Thoracic aorta (tissue), 2 donors: Measurements from ENCODE around the gene SMIM21. TPM values are rescaled to one million over a fixed set of nuclear protein-coding genes. Genes with fewer than 3 reads are reported as not detected.

Experiments used
- ATAC-seq: fragments of 150-250 bp; one replicate; pipeline ENCODE4 v1.8.0; 2017; ENCODE audit warnings: low read depth; ENCODE audit not compliant: insufficient number of reproducible peaks, low FRiP score
- DNase-seq: peaks from one replicate; pipeline ENCODE4 v3.0.0-alpha.2; 2020; ENCODE audit warnings: low spot score
- H3K27ac ChIP-seq, 2 donors: fragments of 200-600 bp; sonication (generic); 1 replicate in 1 of 2; 2 replicates in 1 of 2; pipeline ENCODE4 v1.5.1; 2016; ENCODE audit warnings: mild to moderate bottlenecking in 2 of 2, moderate library complexity in 2 of 2
- H3K27me3 ChIP-seq: fragments of 200-600 bp; sonication (generic); replicated peaks from 2 replicates; pipeline ENCODE4 v1.6.0; 2016; ENCODE audit warnings: mild to moderate bottlenecking; ENCODE audit not compliant: insufficient read depth
- H3K36me3 ChIP-seq: fragments of 200-600 bp; sonication (generic); one replicate; pipeline ENCODE4 v1.5.1; 2016
- H3K4me1 ChIP-seq, 2 donors: fragments of 200-600 bp; sonication (generic); 1 replicate in 1 of 2; 2 replicates in 1 of 2; pipeline versions ENCODE4 v1.5.1 to v1.6.0; 2016; ENCODE audit warnings: low read depth in 2 of 2, mild to moderate bottlenecking in 1 of 2; ENCODE audit not compliant: control insufficient read depth in 1 of 2
- H3K4me3 ChIP-seq: fragments of 200-600 bp; sonication (generic); 2 replicates; pipeline ENCODE4 v1.5.1; 2016; ENCODE audit warnings: mild to moderate bottlenecking
- H3K9me3 ChIP-seq: fragments of 200-600 bp; sonication (generic); 2 replicates; pipeline ENCODE4 v1.5.1; 2016
- total RNA-seq, 2 donors: library from RNA; depleted of rRNA; stranded (reverse); fragments of >200 nt; gene quantifications; one replicate each; pipeline versions ENCODE4 v1.1.0 to v1.2.3, GENCODE V29; 2016
- TF ChIP-seq, protein P1 (sequence below): fragments of 200-600 bp; sonication (generic); IDR thresholded peaks from one replicate; pipeline ENCODE4 v1.5.1; 2019; ENCODE audit warnings: antibody characterized with exemption

The SMIM21 gene
- total RNA-seq, 2 donors from 2014 or later = not detected

DNA sequence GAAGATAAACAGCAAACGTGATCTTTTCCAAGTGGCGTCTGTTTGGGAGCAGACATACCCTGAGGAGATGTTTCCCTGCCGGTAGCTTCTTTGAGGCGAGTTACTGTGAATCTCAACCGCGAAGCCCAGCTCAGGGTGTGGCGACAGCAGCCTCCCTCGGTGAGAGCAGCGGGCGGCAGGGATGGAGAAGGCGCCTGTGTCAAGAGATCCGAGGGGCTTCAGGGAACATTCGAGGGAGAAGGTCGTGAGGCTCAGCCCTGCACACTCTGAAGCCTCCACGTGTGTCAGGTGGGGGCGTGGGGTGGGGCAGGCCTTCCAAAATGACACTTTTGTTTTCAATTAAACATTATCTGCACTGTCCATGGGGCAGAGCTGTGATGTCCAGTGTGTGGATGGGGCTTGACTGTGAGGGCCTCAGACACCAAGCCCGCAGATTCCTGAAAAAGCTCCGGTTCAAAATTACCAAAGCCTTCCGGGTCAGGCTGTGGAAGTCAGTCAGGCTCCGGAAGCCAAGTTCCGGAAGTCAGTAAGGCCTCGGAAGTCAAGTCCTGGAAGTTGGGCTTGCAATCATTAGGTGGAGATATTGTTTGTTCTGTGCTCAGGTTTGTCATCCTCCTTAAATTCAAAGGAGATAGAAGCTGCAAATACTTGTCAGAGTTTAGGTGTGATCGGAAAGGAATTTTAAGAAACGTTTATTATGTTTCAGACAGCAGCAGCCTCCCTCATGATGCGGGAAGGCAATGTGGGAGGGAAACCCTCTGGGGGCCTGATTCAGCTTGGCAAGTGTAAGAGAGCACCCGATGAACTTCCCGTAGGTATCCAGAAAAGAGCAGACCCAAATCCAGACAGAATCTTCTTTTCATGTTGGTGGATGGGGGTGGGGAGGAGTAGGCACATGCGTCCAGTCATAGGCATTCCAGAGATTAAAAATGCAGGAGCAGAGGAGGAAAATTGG, 20.7 kb downstream of the SMIM21 start:
- peak overlapping the region; percentile 21 for H3K4me3 ChIP-seq
- ATAC-seq = no peak

DNA sequence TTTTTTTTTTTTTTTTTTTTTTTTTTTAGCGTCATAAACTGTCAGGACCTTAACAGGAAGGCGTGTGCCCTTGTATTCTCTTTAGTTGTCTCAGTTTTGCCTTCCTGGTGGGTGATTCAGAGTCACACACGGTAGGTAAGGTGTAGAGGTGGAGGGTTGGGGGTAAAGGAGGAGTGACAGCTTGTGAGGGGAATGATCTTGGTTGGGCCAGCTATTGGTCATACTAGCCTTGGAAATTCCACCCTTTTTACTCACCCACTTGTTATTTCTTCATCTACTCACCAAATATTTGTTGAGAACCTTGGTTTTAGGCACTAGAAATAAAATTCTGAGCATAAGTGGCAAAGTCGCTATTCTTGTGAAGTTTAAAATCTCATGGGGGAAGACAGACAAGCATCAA, 22.2 kb downstream of the SMIM21 start:
- TF ChIP-seq, protein P1, sequence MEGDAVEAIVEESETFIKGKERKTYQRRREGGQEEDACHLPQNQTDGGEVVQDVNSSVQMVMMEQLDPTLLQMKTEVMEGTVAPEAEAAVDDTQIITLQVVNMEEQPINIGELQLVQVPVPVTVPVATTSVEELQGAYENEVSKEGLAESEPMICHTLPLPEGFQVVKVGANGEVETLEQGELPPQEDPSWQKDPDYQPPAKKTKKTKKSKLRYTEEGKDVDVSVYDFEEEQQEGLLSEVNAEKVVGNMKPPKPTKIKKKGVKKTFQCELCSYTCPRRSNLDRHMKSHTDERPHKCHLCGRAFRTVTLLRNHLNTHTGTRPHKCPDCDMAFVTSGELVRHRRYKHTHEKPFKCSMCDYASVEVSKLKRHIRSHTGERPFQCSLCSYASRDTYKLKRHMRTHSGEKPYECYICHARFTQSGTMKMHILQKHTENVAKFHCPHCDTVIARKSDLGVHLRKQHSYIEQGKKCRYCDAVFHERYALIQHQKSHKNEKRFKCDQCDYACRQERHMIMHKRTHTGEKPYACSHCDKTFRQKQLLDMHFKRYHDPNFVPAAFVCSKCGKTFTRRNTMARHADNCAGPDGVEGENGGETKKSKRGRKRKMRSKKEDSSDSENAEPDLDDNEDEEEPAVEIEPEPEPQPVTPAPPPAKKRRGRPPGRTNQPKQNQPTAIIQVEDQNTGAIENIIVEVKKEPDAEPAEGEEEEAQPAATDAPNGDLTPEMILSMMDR = no peak
- H3K4me3 ChIP-seq = no peak overlapping the region
- no peak for DNase-seq
- H3K36me3 ChIP-seq = no peaks in the 10 kb centered on the region
- H3K4me1 ChIP-seq = peaks cover 0 to 8% of the 10 kb centered on the region in 2 donors
- no peak overlapping the region for H3K27ac ChIP-seq
- no peaks in the 10 kb centered on the region for H3K9me3 ChIP-seq
- H3K27me3 ChIP-seq = no peaks in the 10 kb centered on the region
- ATAC-seq = no peak

More for the DNA sequence above, 20.7 kb downstream of the SMIM21 start:
- no peaks in the 10 kb centered on the region for H3K27me3 ChIP-seq
- TF ChIP-seq, protein P1 = no peak
- H3K36me3 ChIP-seq = no peaks in the 10 kb centered on the region
- no peak for DNase-seq
- H3K9me3 ChIP-seq = no peaks in the 10 kb centered on the region
- peaks cover 0 to 8% of the 10 kb centered on the region in 2 donors for H3K4me1 ChIP-seq
- H3K27ac ChIP-seq = no peak overlapping the region

DNA sequence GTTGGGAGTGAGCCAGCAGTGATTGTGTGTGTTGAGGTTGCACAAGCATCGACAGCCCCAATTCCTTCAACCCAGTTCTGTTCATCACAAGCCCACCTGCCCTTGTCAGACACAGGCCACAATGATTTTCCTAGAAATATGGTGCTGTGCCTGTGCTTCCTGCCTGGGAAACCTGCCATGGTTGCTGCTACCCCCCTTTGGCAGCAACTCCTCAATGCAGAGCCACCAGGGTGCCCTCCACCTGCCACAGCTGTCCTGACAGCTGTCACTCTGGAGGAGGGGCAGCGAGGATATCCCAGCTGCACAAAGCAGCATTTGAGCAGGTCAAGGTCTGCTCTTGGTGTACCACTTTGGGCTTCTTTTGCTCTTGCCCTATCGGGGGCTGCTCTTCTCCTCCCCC, 27.1 kb downstream of the SMIM21 start:
- TF ChIP-seq, protein P1 = no peak
- H3K27ac ChIP-seq = no peak overlapping the region
- no peaks in the 10 kb centered on the region for H3K36me3 ChIP-seq
- H3K27me3 ChIP-seq = no peaks in the 10 kb centered on the region
- no peaks in the 10 kb centered on the region for H3K9me3 ChIP-seq
- no peak overlapping the region for H3K4me3 ChIP-seq
- DNase-seq (no peak), ATAC-seq (no peak)
- H3K4me1 ChIP-seq = no peaks in the 10 kb centered on the region

GRCh38 chr18:75395137-75395536, 32.4 kb downstream of the SMIM21 start:
- Histone ChIP-seq H3K4me3 (no peak overlapping the region), H3K9me3 (no peaks in the 10 kb centered on the region), H3K4me1 (no peaks in the 10 kb centered on the region), H3K27me3 (no peaks in the 10 kb centered on the region), H3K36me3 (no peaks in the 10 kb centered on the region), H3K27ac (no peak overlapping the region)
- TF ChIP-seq, protein P1 = no peak
- ATAC-seq (no peak), DNase-seq (no peak)

- H3K27ac ChIP-seq = no peak overlapping the region
- no peaks in the 10 kb centered on the region for H3K4me1 ChIP-seq
- no peaks in the 10 kb centered on the region for H3K36me3 ChIP-seq
- no peak for DNase-seq
- H3K27me3 ChIP-seq = no peaks in the 10 kb centered on the region
- no peak overlapping the region for H3K4me3 ChIP-seq
- TF ChIP-seq, protein P1 = no peak
- no peaks in the 10 kb centered on the region for H3K9me3 ChIP-seq
- ATAC-seq = no peak
Measured at GRCh38 chr18:75393721-75394120, 33.8 kb downstream of the SMIM21 start.
